Activated naive CD4-positive, alpha-beta T cell treated with Interleukin-2 at 50 U/mL for 16 hours (primary cell): ENCODE data around the gene ZBTB21.

Experiments
- DNase-seq: peaks from one replicate; pipeline ENCODE4 v3.0.0-alpha.2; 2020

ZBTB21 gene

DNA sequence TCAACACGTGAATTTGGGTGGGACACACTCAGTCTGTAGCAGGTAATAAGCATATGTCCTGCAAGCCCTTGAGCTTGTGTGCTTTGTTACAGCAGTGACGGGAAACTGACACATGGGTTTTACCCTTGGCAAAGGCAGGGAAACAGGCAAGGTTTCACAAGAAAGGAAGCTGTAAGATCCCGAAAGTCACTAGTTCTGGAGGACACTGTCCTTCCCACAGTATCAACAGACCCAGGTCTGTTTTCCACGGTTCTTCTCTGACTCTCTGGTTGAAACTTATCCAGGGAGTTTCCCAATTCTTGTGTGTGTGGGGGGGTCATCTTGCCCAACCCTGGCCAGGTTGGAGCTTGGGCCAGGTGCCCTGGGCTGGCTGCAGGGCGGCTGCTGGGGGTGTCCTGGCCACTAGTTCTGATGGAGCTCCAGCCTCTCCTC lies 29.3 kb upstream of the ZBTB21 start:
- no peak for DNase-seq

DNA sequence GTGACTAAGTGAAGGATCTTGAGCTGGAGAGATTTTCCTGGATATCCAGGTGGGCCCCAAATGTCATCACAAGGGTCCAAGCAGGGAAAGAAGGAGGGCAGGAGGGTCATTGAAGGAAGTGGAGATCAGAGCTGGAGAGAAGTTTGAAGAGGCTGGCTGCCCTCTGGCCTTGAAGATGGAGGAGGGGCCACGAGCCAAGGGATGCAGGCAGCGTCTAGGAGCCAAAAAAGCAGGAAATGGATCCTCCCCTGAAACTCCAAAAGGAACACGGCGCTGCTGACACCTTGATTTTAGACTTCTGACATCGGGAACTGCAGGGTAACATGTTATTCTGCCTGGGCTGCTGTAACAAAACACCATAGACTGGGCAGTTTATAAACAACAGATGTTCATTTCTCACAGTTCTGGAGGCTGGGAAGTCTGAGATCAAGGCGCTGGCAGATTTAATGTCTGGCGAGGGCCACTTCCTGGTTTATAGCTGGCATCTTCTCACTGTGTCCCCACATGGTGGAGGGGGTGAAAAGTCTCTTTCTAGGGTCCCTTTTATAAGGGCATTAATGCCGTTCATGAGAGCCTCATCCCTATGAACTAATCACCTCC lies 28.8 kb upstream of the ZBTB21 start:
- DNase-seq: no peak

DNA sequence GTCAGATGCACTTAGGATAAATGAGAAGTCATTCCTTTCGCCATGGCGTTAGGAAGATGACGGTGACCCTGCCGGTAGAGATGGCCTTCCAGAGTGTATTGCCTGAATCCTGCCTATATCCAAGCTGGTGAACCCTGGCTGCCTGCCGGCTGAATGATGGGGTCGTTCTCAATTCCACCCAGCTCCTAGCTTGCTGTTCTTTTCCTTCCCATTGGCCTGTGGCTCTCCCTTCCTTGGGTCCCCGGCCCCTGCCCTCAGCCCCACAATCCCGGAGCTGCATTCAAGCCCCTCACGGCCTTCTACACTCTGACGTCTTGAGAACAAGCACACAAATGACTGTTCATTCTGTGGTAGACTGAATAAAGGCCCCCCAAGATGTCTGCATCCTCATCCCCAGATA lies 28.2 kb upstream of the ZBTB21 start:
- no peak for DNase-seq

DNA sequence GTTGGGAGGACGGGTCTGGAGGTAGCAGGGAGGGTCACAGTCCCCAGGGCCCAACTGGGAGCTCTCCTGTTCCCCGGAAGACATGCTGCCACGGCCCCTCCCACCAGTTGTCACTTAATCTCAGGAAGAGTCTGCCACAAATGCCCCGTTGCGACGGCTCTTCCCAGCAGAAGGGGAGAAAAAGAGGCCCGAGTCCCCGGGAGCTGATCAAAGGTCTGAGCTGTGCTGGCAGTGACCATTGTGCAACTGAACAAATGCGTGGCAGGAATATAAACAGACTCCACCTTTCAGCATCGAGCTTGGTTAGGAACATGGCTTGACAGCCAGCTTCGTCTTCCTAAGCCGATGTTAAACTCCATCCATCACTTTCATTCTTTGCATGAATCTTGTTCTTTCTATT lies 27.8 kb upstream of the ZBTB21 start:
- DNase-seq: no peak

DNA sequence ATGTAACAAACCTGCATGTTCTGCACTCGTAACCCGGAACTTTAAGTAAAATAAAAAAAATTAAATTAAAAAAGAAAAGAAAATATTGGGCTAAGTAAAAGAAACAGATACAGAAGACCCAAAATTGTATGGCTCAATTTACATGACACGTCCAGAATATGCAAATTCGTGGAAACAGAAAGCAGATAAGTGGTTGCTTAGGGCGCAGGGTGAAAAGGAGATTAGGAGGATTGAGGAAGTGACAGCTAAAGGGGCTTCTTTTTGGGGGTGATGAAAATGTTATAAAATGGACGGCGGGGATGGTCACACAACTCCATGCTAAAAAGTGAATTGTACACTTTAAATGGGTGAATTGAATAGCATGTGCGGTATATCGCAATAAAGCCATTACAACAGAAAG lies 27.4 kb upstream of the ZBTB21 start:
- no peak for DNase-seq

DNA sequence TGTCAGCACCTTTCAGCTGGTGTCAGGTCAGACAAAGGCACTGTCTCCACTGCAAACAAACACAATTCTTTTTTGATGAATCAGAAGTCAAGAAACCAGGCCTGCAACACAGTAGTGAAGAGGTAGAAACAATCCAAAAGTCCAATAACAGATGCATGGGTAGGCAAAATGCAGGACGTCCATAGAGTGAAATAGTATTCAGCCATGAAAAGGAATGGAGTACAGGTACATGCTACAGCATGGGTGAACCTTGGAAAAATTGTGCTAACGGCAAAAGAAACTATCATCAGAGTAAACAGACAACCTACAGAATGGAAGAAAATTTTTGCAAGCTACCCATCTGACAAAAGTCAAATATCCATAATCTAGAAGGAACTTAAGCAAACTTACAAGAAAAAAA lies 26.2 kb upstream of the ZBTB21 start:
- no peak for DNase-seq

DNA sequence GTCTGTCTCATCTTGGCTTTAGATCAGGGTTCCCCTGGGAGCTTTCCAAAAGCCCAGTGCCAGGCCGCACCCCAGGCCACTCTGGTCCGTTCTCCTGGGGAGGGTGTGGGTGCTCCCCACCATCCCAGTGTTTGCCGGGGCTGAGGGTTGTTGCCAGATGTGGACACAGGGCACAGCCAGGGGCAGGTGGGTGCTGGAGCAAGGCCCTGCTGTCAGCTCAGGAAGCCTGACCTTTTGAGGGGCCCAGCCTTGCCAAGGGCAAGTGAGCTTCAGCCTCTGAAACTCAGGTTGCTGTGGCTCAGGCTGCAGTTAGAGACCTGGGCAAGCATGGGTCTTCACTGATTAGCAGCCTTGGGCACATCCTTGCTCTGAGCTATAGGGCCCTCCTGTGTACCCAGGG lies 22.8 kb upstream of the ZBTB21 start:
- no peak for DNase-seq

DNA sequence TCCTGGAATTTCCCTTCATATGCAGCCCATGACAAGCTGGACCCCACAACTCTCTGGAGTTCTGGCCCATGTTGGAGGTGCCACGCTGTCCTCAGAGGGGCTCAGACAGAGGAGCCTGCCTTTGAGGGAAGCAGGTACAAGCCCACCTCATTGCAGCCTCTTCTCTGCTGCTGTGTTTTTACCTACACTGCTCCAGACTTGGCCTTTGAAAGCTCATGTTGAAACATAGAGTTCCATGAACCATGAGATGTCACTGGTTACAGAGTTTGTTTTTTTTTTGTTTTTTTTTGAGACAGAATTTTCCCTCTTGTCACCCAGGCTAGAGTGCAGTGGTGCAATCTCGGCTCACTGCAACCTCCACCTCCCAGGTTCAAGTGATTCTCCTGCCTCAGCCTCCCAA lies 22.1 kb upstream of the ZBTB21 start:
- DNase-seq: no peak

DNA sequence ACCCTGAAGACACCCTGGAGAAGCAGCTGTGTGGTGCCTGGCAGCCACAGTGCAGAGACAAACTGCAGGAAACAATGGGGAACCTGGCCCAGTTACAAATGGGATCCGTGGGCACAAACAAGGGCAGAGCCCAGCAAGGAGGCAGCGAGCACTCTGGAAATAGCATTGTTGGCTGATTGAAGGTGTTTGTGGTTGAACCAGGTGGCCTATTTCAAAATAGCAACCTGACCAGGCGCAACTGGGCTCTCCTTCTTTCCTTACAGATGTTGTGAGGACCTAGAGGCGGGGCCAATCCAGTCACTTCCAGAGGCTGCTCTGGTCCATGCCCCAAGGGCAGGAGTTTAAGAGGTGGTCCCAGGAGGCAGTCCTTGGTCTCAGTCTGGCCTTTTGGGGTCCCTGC lies 21.7 kb upstream of the ZBTB21 start:
- DNase-seq: no peak

DNA sequence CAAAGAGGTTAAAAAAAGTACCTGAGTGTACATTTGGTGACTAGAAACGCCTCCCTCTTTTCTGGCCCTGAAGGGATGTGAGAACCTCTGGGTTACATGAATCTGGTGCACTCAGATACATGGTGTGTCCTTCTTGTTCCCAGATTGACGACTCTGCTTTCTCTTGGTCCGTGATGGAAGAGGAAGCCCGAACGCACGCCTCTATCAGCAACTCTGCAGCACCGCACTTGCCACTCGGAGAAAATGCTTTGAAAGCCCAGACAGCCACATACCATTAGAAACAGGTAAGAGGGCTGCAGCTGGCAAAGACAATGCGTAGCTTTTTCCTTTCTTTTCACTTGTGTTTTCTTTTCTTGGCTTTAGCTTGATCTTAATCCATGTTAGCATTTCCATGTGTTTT lies 21.1 kb upstream of the ZBTB21 start:
- DNase-seq: no peak

DNA sequence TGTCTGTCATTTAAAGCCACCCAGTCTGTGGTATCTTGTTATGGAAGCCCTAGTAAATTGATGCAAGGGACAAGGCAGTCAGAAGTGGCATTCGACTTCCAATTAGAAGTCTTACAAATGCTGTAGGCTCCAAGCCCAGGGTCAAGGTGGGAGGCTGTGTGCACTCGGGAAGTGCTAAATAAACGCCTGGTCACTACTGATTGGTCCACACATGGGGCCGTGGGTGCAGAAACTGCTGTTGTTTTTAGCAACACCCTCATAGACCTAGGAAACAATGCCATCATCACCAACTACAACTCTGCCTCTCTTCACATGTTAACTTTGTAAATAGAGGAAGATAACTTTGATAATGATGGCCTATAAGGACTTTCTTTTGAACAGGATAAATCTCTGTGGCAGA lies 20.2 kb upstream of the ZBTB21 start:
- DNase-seq: no peak

DNA sequence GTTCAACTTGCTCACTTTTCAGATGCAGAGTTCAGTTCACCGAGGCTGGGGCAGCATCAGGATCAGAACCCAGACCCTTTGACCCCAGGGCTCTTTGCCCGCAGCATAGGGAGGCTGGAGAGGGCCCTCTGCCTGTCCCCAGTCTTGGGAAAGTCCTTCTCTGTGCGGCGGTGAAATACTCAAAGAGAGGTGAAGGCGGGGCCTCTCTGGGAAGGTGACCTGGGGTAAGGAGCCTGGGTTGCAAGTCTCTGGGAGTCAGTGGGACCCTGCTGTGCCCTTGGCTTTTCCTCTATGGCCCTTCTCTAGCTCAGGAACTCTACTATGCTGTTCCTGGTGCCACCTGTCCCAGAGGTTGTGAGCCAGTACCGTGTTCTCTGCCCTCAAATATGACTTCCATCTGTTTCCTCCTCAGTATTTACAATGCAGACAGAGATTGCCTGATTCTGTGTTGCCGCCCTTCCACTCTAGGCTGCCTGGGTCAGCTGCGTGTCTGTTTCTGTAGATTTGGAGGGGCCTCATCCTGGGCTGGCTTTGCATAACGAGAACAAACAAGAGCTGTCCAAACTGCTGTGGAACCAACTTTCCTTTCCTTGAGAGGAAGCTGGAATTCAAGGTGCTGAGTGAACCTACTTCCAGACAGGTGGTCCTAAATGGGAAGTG lies 18.7 kb upstream of the ZBTB21 start:
- DNase-seq: no peak

DNA sequence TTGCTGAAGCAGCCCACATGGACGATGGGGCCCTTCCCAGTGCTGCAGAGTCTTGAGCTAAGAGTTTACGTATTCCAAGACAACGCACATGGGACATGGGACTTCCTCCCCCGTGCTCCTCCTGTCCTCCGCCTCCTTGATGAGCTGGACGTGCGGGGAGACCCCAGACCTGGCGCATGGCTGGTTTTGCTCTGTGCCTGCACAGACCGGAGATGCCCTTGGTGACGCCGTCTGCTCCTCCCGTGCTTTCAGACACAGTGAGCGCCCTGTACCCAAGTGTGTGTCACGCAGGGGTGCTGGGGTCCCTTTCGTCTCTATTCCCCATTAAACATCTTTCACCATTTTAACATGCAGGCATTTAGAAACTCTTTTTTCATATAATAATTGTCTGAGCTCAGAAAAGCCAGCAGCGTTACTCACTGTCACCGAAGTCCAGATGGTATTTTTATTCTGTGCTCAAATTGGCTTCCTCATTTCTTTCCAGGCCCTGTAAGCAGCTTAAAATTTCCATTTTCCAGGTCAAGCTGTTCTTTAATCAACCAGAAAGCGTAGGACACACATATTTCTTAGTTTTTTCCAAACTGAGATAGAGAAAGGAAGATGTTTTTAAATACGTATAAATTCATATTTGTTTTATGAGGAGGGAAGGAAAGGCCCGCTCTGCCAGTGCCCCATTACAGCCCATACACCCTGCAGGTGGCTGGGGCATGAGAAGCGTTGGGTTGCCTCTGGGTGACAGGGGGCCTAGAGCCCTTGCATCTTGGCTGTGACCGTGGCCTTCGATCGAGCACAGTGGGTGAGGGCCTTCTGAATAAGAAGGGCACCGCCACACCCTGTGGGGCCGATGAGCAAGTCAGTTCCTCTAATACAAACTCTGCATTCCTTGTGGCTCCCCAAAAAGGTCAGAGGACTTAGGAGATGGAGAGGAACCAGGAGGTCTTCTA lies 17.9 kb upstream of the ZBTB21 start:
- no peak for DNase-seq

DNA sequence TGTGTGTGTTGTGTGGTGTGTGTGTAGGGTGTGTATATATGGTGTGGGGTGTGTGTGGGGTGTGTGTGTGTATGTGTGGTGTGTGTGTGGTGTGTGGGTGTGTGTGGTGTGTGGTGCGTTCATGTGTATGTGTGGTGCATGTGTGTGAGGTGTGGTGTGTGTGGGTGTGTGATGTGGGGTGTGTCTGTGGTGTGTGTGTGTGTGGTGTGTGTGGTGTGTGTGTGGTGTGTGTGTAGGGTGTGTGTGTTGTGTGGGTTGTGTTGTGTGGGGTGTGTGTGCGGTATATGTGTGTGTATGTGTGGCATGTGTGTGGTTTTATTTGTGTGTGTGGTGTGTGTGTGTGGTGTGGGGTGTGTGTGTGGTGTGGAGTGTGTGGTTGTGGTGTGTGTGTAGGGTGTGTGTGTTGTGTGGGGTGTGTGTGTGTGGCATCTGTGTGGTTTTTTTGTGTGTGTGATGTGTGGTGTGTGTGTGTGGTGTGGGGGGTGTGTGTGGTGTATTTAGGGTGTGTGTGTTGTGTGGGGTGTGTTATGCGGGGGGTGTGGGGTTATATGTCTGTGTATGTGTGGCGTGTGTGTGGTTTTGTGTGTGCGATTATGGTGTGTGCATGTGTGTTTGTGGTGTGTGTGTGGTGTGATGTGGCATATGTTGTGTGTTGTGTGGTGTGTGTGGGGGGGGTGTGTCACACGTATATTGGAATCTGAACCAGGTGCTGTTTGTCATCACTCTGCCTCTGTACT lies 17.1 kb upstream of the ZBTB21 start:
- DNase-seq: no peak

DNA sequence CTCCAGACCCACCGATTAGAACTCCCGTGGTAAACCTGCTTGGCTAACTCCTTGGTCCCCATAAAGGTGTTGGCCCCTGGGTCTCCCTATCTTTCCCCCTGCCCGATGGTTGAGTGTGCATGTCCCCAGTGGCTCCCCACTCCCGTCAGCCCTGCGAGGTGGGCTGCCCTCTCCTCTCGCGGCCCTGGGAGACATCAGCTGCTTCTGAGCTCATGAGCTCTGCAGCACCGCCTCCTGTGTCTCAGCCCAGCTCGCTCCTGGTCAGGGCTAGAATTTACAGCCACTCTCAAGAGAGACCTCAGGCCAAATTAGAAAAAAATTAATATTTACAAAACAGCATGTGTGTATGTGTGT lies 15.9 kb upstream of the ZBTB21 start:
- DNase-seq: no peak

DNA sequence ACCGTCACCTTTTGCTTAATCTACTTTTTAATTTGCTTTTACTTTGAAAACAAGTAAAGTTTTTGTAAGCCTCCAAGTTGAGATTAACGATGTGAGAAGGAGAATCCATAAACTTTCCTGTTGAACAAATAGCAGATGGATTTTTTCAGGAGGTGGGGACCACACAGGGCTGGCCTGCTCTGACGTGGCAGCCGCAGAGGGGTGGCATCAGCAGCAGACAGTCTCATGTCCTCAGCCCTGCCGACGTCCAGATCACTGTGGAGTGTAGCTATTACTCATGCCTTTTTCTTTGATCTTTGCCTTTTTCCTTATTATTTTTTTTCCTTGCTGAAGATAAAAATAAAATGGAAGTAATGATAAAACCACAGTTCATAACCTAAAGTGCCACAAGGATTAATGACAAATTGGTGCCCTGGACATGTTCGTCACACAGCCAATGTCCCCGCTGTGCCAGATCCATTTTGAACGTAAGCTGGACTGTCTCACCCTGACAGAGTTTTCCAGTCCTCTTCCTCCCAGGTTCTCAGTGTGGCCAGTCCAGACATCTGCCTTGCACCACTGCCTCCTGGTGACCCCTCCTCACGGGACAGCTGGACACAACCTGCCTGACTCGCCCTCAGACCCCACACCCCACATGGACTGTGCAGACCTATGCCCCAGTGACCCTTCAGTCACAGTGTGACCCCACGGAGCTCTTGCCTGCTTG lies 15.4 kb upstream of the ZBTB21 start:
- no peak for DNase-seq

DNA sequence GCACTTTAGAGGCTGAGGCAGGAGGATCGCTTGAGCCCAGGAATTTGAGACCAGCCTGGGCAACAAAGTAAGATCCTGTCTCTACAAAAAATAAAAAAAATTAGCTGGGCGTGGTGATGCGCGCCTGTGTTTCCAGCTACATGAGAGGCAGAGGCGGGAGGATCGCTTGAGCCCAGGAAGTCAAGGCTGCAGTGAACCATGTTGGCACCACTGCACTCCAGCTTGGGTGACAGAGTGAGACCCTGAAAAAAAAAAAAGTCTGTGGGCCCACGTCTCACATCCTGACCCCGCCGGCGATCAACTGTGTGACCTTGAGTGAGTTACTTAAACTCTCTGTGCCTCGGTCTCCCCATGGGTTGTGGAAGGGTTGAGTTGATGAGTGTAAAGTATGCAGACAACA lies 12.7 kb upstream of the ZBTB21 start:
- no peak for DNase-seq

DNA sequence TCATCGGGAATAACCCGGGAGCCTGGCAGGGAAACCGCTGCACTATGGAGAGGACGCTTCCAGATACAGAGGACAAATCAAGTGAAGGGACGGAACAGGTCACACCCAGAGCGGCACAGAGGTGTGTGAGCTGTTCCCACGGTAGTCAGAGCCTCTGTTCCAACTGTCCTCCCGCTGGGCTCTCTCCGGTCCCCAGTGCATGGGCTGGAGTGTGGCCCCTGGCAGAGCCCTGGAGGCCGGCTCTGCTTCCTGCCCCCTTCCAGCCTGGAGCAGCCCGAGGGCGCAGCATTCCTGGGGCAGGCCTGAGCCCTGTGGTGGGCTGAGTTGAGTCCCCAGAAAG lies 11.9 kb upstream of the ZBTB21 start:
- DNase-seq: no peak

DNA sequence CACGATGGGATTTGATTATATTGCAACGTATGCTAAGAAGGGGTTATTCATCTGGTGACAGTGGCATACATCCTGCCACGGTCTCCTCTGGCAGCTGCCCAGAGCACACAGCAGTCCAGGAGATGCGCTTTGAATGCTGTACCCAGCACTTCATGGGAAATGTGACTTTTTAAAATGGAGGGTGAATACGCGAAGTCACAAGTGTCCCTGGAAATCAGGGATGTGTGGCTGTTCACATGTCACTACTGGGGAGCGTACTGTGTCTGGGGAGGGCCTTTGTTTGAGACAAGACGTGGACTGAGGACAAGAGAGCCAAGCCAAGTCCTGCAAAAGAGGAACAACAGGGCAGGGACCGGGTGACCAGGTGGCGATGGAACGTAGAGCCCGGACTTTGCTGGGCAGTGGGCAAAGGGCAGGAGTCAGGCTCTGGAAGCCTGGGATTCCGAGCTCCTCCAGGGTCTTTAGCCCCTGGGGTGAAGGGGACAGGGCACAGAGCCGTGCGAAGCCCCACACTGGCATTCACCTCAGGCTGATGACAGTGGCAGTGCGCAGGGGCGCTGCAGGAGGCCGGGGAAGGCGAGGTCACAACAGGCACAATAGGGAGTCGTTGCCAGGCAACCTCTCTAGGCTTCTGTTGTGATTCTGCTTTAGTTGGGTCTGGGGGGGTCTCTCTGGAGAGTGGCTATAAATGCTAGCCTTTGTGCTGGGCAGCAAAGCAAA lies 11.4 kb upstream of the ZBTB21 start:
- no peak for DNase-seq

DNA sequence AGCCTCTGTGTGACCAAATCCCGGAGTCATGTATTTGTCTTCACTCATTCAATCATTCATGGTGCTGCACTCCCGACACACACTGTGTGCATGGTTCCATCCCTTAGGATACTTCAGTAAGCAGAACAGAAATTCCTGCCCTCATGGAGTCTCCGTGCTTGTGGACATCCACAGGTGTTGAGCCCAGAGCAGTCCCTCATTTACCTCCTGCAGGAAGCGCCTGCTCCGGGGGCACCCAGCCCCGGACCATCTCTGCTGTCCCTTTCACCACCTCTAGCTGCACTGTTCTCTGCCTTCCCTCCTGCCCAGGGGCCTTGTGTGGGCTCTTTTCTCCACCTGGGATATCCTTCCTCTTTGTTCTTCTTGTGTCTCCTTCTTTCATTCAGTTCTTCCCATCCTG lies 9.5 kb upstream of the ZBTB21 start:
- no peak for DNase-seq

DNA sequence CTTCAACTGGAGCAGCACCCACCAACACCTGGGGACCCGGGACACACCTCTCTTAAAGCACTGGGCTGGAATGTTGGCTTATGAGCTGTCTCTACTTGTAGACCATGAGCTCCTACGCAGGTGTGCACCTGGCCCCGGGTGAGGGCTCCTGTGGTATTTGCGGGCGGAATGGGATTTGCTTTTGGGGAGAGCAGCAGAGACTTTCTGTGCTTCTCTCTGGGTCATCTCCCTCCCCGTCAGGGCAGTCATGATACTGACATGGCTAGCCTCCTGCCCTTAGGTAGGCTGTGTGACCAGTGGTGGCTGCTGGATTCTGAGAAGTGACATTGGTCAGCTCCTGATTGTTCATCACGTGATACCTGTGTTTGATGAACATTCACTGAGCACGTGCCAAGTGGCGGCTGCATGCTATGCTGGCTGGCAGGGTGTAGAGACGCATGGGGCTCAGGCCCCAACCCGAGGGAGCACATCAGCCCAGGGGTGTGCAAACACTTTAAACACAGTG lies 9.0 kb upstream of the ZBTB21 start:
- DNase-seq: no peak

DNA sequence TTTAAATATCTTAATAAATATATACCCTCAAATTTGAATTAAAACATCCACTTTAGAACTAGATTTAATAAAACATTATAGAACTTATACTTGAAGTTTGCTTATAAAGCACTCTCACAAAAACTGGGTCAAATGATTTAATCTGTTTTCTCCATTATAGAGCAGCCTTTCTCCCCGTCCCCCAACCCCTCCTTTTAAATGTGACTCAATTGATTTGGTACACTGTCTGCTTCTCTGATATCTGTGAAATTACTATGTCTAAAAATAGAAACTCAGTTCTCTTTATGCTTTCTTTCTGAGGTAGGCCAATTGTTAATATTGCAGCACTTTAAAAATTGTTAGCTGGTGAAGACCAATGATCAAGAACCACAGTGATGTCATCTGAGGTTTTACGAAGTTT lies 6.9 kb upstream of the ZBTB21 start:
- no peak for DNase-seq
